Dendritic cell treated with granulocyte-macrophage colony-stimulating factor and Interleukin-4, amounts not matched to agents 40 ng/mL and 50 ng/mL, for 4 days (primary cell): ENCODE results near the gene CCDC83.

Experiments
- H3K27ac Mint-ChIP-seq: one replicate; pipeline ENCODE4 v1.8.0; 2022; ENCODE audit warnings: mild to moderate bottlenecking, mixed read lengths
- H3K27me3 Mint-ChIP-seq: one replicate; pipeline ENCODE4 v1.8.0; 2022; ENCODE audit warnings: mild to moderate bottlenecking, mixed read lengths
- H3K36me3 Mint-ChIP-seq: one replicate; pipeline ENCODE4 v1.8.0; 2022; ENCODE audit warnings: low read depth, mixed read lengths
- H3K4me1 Mint-ChIP-seq: one replicate; pipeline ENCODE4 v1.8.0; 2022; ENCODE audit warnings: low read depth, mixed read lengths
- H3K4me3 Mint-ChIP-seq: one replicate; pipeline ENCODE4 v1.8.0; 2022; ENCODE audit warnings: mild to moderate bottlenecking, moderate library complexity, mixed read lengths
- H3K9me3 Mint-ChIP-seq: one replicate; pipeline ENCODE4 v1.8.0; 2022; ENCODE audit warnings: mixed read lengths
- intact Hi-C: fragments of 100-400 bp; cut with micrococcal nuclease; formaldehyde crosslinking; loops from one replicate; pipeline ENCODE4 v1.15.0; 2022

CCDC83 gene

DNA sequence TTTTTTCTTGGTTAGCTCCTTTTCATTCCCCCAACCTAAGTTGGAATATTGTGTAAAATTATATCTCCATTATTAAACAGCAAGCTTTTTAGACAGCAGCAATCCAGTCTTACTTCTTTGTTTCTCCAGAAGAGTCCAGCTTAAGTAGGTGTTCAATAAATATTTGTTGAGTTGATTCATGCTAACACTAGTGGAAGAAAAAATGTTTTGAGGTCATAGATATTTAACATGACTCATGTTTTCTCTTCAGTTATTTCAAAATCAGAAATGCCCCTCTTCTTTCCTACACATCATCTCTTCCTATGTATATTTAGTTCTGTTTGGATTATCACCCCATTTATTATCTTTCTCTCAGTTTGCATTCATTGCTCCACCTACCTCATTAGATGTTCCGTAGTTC is 20.3 kb downstream of the CCDC83 start:
- intact Hi-C loops: no loop called here
- no peak overlapping the region for H3K27ac Mint-ChIP-seq
- H3K4me1 Mint-ChIP-seq: peaks cover 5% of the 10 kb centered on the region
- H3K27me3 Mint-ChIP-seq: peaks cover 1% of the 10 kb centered on the region
- no peaks in the 10 kb centered on the region for H3K36me3 Mint-ChIP-seq
- H3K9me3 Mint-ChIP-seq: no peaks in the 10 kb centered on the region
- no peak overlapping the region for H3K4me3 Mint-ChIP-seq

- Mint-ChIP-seq H3K27ac (no peak overlapping the region), H3K9me3 (no peaks in the 10 kb centered on the region), H3K36me3 (no peaks in the 10 kb centered on the region), H3K27me3 (no peaks in the 10 kb centered on the region), H3K4me3 (no peak overlapping the region), H3K4me1 (no peaks in the 10 kb centered on the region)
- intact Hi-C loops: no loop called here
These were observed 29.4 kb downstream of the CCDC83 start for GRCh38 chr11:85884581-85885021.

DNA sequence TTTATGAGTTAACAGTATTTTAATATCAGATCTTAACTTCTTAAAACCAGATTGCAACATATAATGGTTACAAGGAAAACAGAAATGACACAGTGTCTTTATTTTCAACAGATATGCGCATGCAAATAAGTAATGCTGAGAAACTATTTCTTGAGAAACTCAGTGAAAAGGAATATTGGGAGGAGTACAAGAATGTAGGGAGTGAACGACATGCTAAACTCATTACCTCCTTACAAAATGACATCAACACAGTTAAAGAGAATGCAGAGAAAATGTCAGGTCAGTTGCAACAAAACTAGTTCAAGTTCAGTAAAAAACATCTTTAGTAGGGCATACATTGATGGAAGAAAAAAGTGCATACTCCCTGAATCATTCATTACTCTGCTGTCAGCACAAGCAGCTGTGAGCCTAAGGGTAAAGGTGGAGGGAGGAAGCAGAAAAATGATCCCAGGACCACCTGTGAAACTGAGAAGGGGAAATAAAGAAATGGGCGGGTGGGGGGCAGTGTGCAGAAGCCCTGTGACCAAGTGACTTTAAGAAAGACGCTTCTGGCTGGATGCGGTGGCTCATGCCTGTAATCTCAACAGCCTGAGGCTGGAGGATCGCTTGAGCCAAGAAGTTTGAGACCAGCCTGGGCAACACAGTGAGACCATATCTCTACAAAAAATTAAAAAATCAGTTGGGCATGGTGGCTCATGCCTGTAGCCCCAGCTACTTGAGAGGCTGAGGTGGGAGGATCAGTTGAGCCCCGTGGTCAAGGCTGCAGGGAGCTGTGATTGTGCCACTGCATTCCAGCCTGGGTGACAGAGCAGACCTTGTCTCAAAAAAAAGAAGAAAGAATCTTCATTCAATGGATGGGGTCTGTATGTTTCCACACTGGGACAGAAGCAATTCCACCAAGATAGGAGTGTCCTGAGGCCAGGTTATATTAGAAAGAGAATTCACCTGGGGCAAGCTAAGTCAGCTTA is 31.2 kb downstream of the CCDC83 start:
- no peaks in the 10 kb centered on the region for H3K36me3 Mint-ChIP-seq
- no peaks in the 10 kb centered on the region for H3K27me3 Mint-ChIP-seq
- H3K4me1 Mint-ChIP-seq: peaks cover 5% of the 10 kb centered on the region
- intact Hi-C loops: no loop called here
- H3K27ac Mint-ChIP-seq: no peak overlapping the region
- no peak overlapping the region for H3K4me3 Mint-ChIP-seq
- H3K9me3 Mint-ChIP-seq: no peaks in the 10 kb centered on the region

GRCh38 chr11:85889108-85889507 is 33.9 kb downstream of the CCDC83 start:
- Mint-ChIP-seq H3K4me1 (peaks cover 5% of the 10 kb centered on the region), H3K27ac (no peak overlapping the region), H3K36me3 (no peaks in the 10 kb centered on the region), H3K27me3 (no peaks in the 10 kb centered on the region), H3K4me3 (no peak overlapping the region), H3K9me3 (no peaks in the 10 kb centered on the region)
- intact Hi-C loops: no loop called here

- intact Hi-C loops: no loop called here
- Mint-ChIP-seq H3K27ac (no peak overlapping the region), H3K4me1 (peaks cover 5% of the 10 kb centered on the region), H3K27me3 (no peaks in the 10 kb centered on the region), H3K9me3 (no peaks in the 10 kb centered on the region), H3K4me3 (no peak overlapping the region), H3K36me3 (no peaks in the 10 kb centered on the region)
These were observed 34.7 kb downstream of the CCDC83 start for GRCh38 chr11:85889676-85890579.

DNA sequence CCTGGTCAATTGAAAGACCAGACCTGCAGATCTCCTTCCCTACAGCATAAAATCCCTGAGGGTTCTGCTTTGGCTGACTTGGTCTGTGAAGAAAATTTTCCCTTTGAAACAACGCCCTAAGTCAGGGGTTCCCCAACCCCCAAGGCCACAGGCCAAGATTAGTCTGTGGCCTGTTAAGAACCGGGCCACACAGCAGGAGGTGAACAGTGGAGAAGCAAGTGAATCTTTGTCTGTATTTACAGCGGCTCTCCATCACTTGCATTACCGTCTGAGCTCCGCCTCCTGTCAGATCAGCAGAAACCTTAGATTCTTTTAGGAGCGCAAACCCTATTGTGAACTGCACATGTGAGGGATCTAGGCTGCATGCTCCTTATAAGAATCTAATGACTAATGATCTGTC is 38.2 kb downstream of the CCDC83 start:
- no peaks in the 10 kb centered on the region for H3K36me3 Mint-ChIP-seq
- H3K27ac Mint-ChIP-seq: no peak overlapping the region
- no peaks in the 10 kb centered on the region for H3K27me3 Mint-ChIP-seq
- intact Hi-C loops: no loop called here
- H3K4me3 Mint-ChIP-seq: no peak overlapping the region
- H3K4me1 Mint-ChIP-seq: peaks cover 5% of the 10 kb centered on the region
- H3K9me3 Mint-ChIP-seq: no peaks in the 10 kb centered on the region

- Mint-ChIP-seq H3K36me3 (no peaks in the 10 kb centered on the region), H3K4me3 (no peak overlapping the region), H3K27me3 (no peaks in the 10 kb centered on the region), H3K27ac (no peak overlapping the region), H3K4me1 (peaks cover 13% of the 10 kb centered on the region), H3K9me3 (no peaks in the 10 kb centered on the region)
- intact Hi-C loops: no loop called here
These were observed 41.7 kb downstream of the CCDC83 start for GRCh38 chr11:85896876-85897275.

- Mint-ChIP-seq H3K4me1 (peaks cover 27% of the 10 kb centered on the region), H3K27ac (no peak overlapping the region), H3K36me3 (no peaks in the 10 kb centered on the region), H3K9me3 (no peaks in the 10 kb centered on the region), H3K27me3 (no peaks in the 10 kb centered on the region), H3K4me3 (no peak overlapping the region)
- intact Hi-C loops: no loop called here
These were observed 43.3 kb downstream of the CCDC83 start for GRCh38 chr11:85898456-85898855.

DNA sequence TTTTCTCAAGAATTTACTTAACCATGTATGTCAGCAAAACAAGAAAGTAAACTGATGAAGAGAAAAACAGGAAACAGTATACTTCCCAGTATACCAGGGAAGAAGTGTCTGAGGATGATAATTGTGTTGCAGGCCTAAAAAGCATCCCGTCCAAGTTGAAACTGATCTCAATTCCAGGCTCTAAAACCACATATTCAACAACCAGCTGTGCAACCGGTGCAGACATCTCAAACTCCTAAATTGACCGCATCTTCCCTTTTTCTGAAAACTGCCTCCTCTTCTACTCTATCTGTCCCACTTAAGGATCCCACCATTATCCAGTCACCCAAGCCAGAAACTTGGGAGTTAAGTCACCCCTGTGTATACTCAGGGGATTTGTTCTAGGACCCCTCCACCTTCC is 47.2 kb downstream of the CCDC83 start:
- Mint-ChIP-seq H3K4me1 (peaks cover 37% of the 10 kb centered on the region), H3K27ac (peak overlapping the region; percentile 86), H3K4me3 (no peak overlapping the region), H3K9me3 (no peaks in the 10 kb centered on the region), H3K27me3 (no peaks in the 10 kb centered on the region), H3K36me3 (no peaks in the 10 kb centered on the region)
- intact Hi-C loops: no loop called here

DNA sequence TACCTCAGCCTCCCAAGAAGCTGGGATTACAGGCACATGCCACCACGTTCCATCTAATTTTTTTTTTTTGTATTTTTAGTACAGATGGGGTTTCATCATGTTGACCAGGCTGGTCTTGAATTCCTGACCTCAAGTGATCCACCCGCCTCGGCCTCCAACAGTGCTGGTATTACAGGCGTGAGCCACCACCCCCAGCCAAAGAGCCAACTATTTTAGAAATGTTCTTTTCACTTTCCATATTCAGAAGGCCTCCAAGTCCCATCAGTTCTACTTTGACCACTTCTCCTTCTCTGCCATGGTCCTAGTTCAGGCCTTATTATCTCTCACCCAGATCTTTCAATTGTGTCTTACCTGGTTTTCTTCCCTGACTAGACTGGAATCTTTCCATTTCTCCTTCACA is 48.2 kb downstream of the CCDC83 start:
- Mint-ChIP-seq H3K27ac (peak overlapping the region; percentile 68), H3K4me3 (no peak overlapping the region), H3K36me3 (no peaks in the 10 kb centered on the region), H3K4me1 (peaks cover 37% of the 10 kb centered on the region), H3K27me3 (no peaks in the 10 kb centered on the region), H3K9me3 (no peaks in the 10 kb centered on the region)
- intact Hi-C loops: no loop called here

GRCh38 chr11:85903811-85904210 is 48.6 kb downstream of the CCDC83 start:
- peaks cover 37% of the 10 kb centered on the region for H3K4me1 Mint-ChIP-seq
- H3K4me3 Mint-ChIP-seq: no peak overlapping the region
- H3K36me3 Mint-ChIP-seq: no peaks in the 10 kb centered on the region
- no peaks in the 10 kb centered on the region for H3K9me3 Mint-ChIP-seq
- intact Hi-C loops: no loop called here
- H3K27ac Mint-ChIP-seq: peak overlapping the region; percentile 68
- no peaks in the 10 kb centered on the region for H3K27me3 Mint-ChIP-seq

- Mint-ChIP-seq H3K9me3 (peaks cover 24% of the 10 kb centered on the region), H3K27me3 (peaks cover 9% of the 10 kb centered on the region), H3K4me3 (no peak overlapping the region)
These were observed 57.2 kb downstream of the CCDC83 start for GRCh38 chr11:85912414-85912813.

DNA sequence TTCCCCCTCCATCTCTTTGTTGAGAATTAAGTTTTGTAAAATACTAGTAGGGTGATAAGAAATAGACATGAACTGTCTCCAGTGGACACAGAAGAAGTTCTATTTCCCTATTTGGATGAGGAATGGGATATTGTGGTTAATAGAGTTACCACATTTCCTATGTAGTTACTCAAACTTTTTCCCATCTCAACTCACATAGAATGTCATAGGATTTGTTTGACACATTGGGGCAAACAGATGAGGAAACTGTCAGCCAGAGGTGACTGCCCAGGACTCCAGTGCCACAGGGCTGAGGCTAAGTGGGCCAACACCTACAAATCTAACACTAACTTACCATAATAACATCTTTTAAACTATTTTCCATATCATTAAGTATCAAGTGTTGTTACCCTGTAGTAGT is 58.3 kb downstream of the CCDC83 start:
- Mint-ChIP-seq H3K27ac (no peak overlapping the region), H3K4me3 (no peak overlapping the region), H3K9me3 (peaks cover 24% of the 10 kb centered on the region), H3K4me1 (peaks cover 27% of the 10 kb centered on the region), H3K27me3 (peaks cover 9% of the 10 kb centered on the region), H3K36me3 (no peaks in the 10 kb centered on the region)
- intact Hi-C loops: no loop called here

More at GRCh38 chr11:85912414-85912813, 57.2 kb downstream of the CCDC83 start:
- intact Hi-C loops: no loop called here
- Mint-ChIP-seq H3K27ac (no peak overlapping the region), H3K36me3 (no peaks in the 10 kb centered on the region), H3K4me1 (peaks cover 27% of the 10 kb centered on the region)

DNA sequence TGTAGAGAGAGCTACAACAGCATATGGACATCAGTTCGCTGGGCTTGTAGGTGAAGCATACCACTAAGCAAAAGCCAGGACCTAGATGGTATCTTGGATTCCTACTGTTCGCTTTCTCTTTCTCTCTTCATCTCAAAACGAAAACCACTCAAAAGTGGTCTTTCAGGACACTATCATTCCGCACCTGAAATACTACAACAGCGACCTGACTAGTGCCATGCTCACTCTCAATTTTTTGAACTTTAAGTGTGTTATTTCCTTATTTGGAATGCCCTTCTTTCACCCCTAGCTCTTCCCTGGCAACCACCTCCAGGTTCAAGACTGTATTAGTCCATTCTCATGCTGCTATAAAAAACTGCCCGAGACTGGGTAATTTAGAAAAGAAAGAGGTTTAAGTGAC is 59.2 kb downstream of the CCDC83 start:
- intact Hi-C loops: no loop called here
- no peak overlapping the region for H3K4me3 Mint-ChIP-seq
- H3K9me3 Mint-ChIP-seq: peaks cover 24% of the 10 kb centered on the region
- no peak overlapping the region for H3K27ac Mint-ChIP-seq
- H3K36me3 Mint-ChIP-seq: no peaks in the 10 kb centered on the region
- H3K27me3 Mint-ChIP-seq: peaks cover 9% of the 10 kb centered on the region
- H3K4me1 Mint-ChIP-seq: peaks cover 27% of the 10 kb centered on the region
